NB4 (cell line): ENCODE results near the gene COL4A2.
"Not testable (repeated sequence)": the region's sequence is repeated elsewhere in the genome, so short reads cannot be mapped to it uniquely, and the experiment has no call there.

Experiments used
- DNase-seq: peaks from one replicate; pipeline ENCODE4 v3.0.0; 2010; ENCODE audit warnings: low read depth
- H3K4me3 ChIP-seq: one replicate; pipeline ENCODE4 v1.5.1; 2011; ENCODE audit warnings: mild to moderate bottlenecking, low read depth, low read length, moderate library complexity
- CTCF ChIP-seq: IDR thresholded peaks from one replicate; pipeline ENCODE4 v1.5.1; 2012; ENCODE audit warnings: low read depth, low read length
- MAX ChIP-seq: IDR thresholded peaks from 2 replicates; pipeline ENCODE4 v1.6.1; 2011; ENCODE audit warnings: low read depth, low read length
- MYC ChIP-seq: IDR thresholded peaks from 2 replicates; pipeline ENCODE4 v1.6.1; 2011; ENCODE audit warnings: low read depth, low read length
- POLR2A ChIP-seq: IDR thresholded peaks from 2 replicates; pipeline ENCODE4 v1.6.1; 2011; ENCODE audit warnings: mild to moderate bottlenecking; ENCODE audit not compliant: insufficient read length; ENCODE audit errors: extremely low read depth

COL4A2 gene

DNA sequence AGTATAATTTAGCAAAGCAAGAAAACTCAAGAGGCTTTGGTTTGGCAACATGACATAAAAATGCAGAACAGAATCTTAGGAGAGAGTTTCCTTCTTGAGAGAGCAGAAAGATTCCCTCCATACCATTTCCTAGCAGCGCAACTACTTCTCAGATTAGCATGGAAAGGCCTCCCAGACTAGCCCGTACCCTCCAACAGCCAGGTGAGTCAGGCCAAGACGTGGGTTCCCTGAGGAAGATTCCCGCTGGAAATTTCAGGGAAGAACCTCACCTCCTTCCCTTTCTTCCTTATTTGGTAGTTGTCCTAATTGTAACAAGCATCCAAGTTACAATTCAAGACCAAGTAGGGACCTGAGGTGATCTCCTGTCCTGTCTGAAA is 12.3 kb downstream of the COL4A2 start:
- TF ChIP-seq MAX (no peak), MYC (no peak)
- no peak overlapping the region for H3K4me3 ChIP-seq
- DNase-seq = no peak

DNA sequence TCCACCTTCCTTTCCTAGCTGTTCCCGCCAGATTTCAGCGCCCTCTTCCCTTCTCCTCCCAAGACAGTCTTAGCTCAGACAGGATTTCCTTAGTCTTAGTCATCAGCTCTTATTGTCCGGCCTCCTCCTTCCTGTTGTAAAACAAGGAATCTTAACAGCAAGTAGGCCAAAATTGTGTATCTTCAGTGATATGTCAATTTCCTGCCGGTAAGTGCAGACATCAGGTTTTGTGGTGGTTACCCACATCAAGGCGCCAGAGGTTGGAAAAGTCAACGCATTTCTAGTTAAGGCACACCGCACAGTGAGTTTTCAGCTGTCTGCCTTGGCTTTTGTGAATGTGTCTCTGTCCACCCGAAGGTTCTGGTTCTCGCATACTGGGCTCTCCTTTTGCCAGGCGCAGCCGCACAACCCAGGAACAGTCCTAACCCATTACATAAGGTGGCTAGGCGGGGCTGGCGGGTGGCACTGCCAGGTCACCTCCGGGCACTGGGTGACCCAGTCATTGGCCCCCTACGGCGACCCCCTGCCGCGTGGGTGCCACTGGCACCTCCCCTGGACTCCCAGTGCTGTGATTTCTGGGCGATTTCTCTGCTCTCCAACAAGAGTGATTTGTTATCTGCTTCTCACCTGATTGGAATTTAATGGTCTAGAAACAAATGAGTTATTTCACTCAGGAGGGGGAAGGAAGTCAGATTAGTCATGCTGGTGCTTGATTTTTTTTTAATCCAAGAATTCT is 12.9 kb downstream of the COL4A2 start:
- no peak for DNase-seq
- TF ChIP-seq MAX (no peak), CTCF (no peak)
- no peak overlapping the region for H3K4me3 ChIP-seq

GRCh38 chr13:110320645-110321044 is 13.6 kb downstream of the COL4A2 start:
- no peak overlapping the region for H3K4me3 ChIP-seq
- DNase-seq = no peak
- no peak for TF ChIP-seq CTCF
- TF ChIP-seq MAX = no peak
- TF ChIP-seq MYC = no peak

DNA sequence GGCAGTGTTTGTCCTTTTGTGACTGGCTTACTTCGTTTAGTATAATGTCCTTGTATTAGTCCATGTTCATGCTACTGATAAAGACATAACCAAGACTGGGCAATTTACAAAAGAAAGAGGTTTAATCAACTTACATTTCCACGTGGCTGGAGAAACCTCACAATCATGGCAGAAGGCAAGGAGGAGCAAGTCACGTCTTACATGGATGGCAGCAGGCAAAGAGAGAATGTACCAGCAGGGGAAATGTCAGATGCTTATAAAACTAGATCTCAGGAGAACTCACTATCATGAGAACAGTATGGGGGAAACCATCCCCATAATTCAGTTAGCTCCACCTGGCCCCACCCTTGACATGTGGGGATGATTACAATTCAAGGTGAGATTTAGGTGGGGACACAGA is 14.5 kb downstream of the COL4A2 start:
- not testable (repeated sequence) for H3K4me3 ChIP-seq, DNase-seq

DNA sequence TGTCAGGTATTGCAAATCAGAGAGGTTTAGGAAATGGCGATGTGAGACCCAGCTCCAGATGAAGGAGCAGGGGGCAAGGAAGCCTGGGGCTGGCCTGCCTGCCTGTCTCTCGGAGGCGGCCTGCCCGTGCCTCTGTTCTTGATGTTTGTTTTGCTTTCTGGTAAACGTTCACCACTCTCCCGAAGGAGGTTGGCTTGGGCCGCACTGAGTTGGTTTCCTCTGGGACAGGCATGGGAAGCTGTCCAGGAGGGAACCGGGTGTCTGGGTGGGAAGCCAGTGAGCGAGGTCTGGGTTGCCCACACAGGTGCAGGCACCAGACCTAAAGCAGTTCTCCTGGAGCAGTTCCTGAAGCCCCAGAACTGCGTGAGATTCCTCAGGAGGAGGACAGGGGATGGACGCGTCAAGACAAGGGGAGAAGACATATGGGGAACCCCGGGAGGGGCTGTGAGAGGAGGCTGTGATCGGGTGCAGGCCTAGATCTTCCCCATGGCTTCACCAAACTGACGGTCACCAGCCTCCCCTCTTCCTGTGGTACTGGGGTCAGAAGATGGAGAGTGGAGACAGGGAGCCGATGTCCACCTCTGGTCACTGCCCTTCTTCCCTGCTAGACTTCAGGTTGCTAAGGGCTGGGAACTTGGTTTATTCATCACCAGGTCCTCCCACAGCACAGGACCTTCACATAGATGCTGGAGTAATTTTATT is 15.2 kb downstream of the COL4A2 start:
- no peak overlapping the region for H3K4me3 ChIP-seq
- no peak for TF ChIP-seq POLR2A
- no peak for TF ChIP-seq MYC
- TF ChIP-seq MAX = no peak
- TF ChIP-seq CTCF = no peak
- no peak for DNase-seq

DNA sequence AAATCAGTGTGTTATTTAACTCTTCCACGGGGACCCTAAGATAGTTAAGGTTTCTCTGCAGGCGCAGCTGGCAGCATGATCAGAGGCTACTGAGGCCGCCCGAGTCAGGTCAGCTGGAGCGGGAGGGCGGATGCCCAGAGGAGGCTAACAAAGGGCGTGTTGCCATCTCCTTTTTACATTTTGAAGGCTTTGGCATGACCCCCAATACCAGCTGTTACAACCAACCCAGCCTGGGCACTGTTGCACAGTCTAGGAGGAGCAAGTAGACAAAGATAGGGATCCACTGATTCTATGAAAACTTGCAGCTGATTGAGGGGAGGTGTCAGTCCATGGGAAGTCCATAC is 15.7 kb downstream of the COL4A2 start:
- no peak overlapping the region for H3K4me3 ChIP-seq
- TF ChIP-seq MYC = no peak
- no peak for TF ChIP-seq POLR2A
- no peak for TF ChIP-seq MAX
- no peak for TF ChIP-seq CTCF
- no peak for DNase-seq
